ENCODE results near the gene EEF1AKMT3.

EEF1AKMT3 gene

GRCh38 chr12:57751788-57752667 lies 20.4 kb upstream of the EEF1AKMT3 start, which contains the start of gene CDK4:
CDK4 (minus strand) TSS chr12:57752310; CDS start chr12:57751717, 593 bp downstream.
- peak; percentile 97 to 98 for DNase-seq

- no peak for DNase-seq
Measured at GRCh38 chr12:57752668-57753000, 19.8 kb upstream of the EEF1AKMT3 start.

- DNase-seq = no peak
Measured at GRCh38 chr12:57753756-57754337, 18.6 kb upstream of the EEF1AKMT3 start.

GRCh38 chr12:57754411-57755193 lies 17.8 kb upstream of the EEF1AKMT3 start, which contains the start of gene MARCHF9:
MARCHF9 (plus strand) TSS chr12:57755103; CDS start chr12:57755529, 426 bp downstream.
- DNase-seq = peak; percentile 89 to 90

GRCh38 chr12:57755194-57755453 lies 17.3 kb upstream of the EEF1AKMT3 start:
- no peak for DNase-seq

- peak in 1 of 2 experiments; percentile 51 for DNase-seq
Measured at GRCh38 chr12:57755454-57756372, 16.7 kb upstream of the EEF1AKMT3 start.

GRCh38 chr12:57756406-57757341 lies 15.7 kb upstream of the EEF1AKMT3 start:
- peak; percentile 79 to 84 for DNase-seq

- DNase-seq = no peak
Measured at GRCh38 chr12:57757771-57758170, 14.6 kb upstream of the EEF1AKMT3 start.

GRCh38 chr12:57758552-57759359 lies 13.7 kb upstream of the EEF1AKMT3 start:
- no peak for DNase-seq

- peak in 1 of 2 experiments; percentile 45 for DNase-seq
Measured at GRCh38 chr12:57759360-57759980, 12.9 kb upstream of the EEF1AKMT3 start.

GRCh38 chr12:57760347-57760982 lies 11.9 kb upstream of the EEF1AKMT3 start:
- DNase-seq = no peak

GRCh38 chr12:57761391-57761998 lies 10.9 kb upstream of the EEF1AKMT3 start:
- DNase-seq = no peak

GRCh38 chr12:57762463-57762862 lies 10.0 kb upstream of the EEF1AKMT3 start:
- DNase-seq = no peak

- DNase-seq = no peak
Measured at GRCh38 chr12:57763881-57764661, 8.3 kb upstream of the EEF1AKMT3 start.

- DNase-seq = no peak
Measured at GRCh38 chr12:57764662-57765002, 7.8 kb upstream of the EEF1AKMT3 start.

GRCh38 chr12:57765003-57765697 lies 7.3 kb upstream of the EEF1AKMT3 start:
- peak; percentile 78 to 79 for DNase-seq

- no peak for DNase-seq
Measured at GRCh38 chr12:57765698-57766463, 6.5 kb upstream of the EEF1AKMT3 start.
